Mesenteric fat pad (tissue), 1 donor: ENCODE data around the gene QKI. TPM values are rescaled to one million over a fixed set of nuclear protein-coding genes. Genes with fewer than 3 reads are reported as not detected.
A peak's percentile ranks its signal among the peaks of the same experiment; 100 is the strongest.
"Not testable (repeated sequence)": the region's sequence is repeated elsewhere in the genome, so short reads cannot be mapped to it uniquely, and the experiment has no call there.

Experiments used
- DNase-seq: peaks from one replicate; pipeline ENCODE4 v3.0.0-alpha.2; 2020; ENCODE audit warnings: low spot score
- long read RNA-seq: library from polyadenylated mRNA; unstranded; transcript quantifications from one replicate; pipeline ENCODE4 v2.0.0, GENCODE V29; 2020
- total RNA-seq: library from RNA; stranded (reverse); fragmentation: NEBNext Ultra II Directional; extraction: Animal tissue kit (Norgen Biotek cat#: 25700); gene quantifications from one replicate; pipeline ENCODE4 v1.2.1, GENCODE V29; 2021
- donor health status: DM: yes; HTN: yes; CAD: no.

QKI gene
- total RNA-seq: 267 TPM
- long read RNA-seq, full-length matches to known transcripts: 18 of 43 reads
- long read RNA-seq, partial matches to known transcripts: 5 of 43 reads
- long read RNA-seq, other reads (novel, unspliced or antisense): 20 of 43 reads

GRCh38 chr6:163414117-163414945 is at the start of gene QKI:
Gene QKI, plus strand, starts transcription at chr6:163414718. Its CDS starts 476 bp downstream, at chr6:163415194.
- DNase-seq: peak; percentile 93

GRCh38 chr6:163366288-163366687 is 48.2 kb upstream of the QKI start:
- DNase-seq: no peak

- DNase-seq: no peak
These were observed 46.9 kb upstream of the QKI start for GRCh38 chr6:163367497-163368183.

DNA sequence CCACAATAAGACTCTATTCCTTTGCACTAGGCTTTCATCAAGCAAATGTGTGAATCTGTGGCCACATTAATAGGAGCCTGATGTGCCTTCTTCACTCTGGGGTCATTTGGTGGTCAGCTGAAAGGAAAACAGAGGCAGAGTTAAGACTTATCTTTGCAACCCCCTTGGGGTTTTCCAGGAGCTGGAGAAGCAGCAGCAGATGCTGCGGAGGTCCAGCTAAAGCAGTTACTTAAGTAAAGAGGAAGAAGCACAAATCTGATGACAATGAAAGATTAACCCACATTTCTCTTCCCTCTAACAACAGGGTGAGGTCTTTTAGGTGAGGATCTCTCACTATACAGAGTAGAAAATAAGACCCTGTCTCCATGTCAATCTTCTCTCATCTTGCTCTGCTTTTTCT is 45.4 kb upstream of the QKI start:
- DNase-seq: no peak

DNA sequence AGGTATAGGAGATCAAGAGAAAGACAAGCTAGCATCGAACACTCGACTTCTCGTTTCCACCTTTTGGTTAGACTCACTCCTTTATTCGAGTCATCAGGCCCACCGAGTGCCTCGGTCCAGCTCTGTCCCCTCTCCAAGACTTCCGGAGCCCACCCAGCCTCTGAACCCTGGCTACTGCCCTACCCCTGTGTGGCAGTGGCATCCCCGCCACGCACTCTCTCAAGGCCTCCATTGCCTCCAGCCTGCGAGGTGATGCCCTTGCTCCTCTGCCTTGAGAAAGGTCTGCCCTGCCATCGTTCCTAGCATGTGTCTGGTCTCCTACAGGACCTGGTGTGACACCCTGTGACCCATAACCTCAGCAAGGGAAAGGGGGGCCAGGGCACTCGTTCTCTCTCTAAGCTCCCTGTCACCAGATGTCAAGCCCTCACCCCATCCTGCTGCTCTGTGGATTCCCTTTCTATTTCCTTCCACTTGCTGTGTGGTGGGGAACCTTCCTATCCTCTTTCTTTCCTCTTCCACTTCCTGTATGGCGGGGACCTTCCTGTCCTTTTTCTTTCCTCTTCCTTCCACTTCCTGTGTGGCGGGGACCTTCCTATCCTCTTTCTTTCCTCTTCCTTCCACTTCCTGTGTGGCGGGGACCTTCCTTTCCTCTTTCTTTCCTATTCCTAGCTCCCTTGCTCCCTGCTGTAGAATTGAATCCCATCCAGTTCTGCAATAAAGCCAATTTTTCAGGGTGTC is 44.7 kb upstream of the QKI start:
- peak; percentile 74 for DNase-seq

- peak; percentile 26 for DNase-seq
These were observed 43.9 kb upstream of the QKI start for GRCh38 chr6:163370464-163371117.

GRCh38 chr6:163371129-163371528 is 43.4 kb upstream of the QKI start:
- DNase-seq: no peak

DNA sequence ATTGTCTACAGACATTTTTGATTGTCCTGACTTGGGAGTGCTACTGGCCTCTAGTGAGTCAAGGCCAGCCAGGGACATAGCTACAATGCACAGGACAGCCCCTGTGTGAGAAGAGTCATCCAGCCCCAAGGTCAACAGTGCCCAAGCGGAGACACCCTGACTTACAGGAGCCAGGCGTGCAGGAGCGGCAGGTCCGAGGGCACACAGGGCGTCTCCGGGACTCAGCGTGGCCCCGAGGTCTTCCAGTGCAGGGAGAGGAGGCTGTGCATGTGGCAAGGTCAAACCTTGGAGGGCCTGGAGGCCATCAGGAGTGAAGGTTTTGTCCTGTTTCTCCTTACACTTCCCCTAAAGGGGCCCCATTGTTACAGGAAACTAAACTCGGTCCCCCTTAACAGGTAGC is 41.3 kb upstream of the QKI start:
- DNase-seq: peak; percentile 49

DNA sequence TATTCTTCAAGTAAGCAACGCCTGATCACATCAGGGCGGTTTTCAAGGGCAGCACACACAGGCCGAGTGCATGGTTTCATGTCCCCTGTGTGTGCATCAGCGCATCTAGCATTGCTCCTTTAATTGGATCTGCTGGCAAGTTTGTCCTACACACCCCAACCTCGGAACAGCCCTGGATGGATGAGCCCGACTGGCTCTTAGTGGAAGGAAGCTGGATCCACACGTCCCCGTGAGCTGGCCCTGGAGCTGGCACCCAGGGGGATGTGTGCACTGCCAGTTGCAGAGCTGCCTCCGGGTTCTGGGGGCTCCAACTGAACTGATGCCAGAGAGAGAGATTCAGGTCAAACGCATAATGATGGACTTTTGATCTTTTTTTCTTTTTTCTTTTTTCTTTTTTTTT is 39.2 kb upstream of the QKI start:
- peak; percentile 76 for DNase-seq

- peak; percentile 72 for DNase-seq
These were observed 38.3 kb upstream of the QKI start for GRCh38 chr6:163376187-163376586.

DNA sequence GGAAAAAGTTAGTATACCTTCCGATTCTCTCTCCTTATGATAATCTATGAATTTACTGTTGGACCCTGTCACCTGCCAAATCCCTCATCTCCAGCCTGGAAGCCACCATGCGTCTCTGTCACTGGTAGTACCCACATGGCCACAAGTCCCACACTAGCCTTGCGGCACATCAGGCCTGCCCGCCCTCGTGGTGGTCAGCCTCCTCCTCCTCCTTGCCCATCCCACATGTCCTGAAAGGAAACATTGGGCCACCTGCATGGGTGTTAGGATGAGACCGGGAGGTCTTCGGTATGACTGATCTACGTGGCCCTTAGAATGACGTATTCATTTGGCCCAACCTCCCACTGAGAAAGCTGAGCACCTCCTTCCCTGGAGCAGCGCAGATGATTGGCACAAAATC is 37.0 kb upstream of the QKI start:
- peak; percentile 64 for DNase-seq

- no peak for DNase-seq
These were observed 34.3 kb upstream of the QKI start for GRCh38 chr6:163380216-163380615.

DNA sequence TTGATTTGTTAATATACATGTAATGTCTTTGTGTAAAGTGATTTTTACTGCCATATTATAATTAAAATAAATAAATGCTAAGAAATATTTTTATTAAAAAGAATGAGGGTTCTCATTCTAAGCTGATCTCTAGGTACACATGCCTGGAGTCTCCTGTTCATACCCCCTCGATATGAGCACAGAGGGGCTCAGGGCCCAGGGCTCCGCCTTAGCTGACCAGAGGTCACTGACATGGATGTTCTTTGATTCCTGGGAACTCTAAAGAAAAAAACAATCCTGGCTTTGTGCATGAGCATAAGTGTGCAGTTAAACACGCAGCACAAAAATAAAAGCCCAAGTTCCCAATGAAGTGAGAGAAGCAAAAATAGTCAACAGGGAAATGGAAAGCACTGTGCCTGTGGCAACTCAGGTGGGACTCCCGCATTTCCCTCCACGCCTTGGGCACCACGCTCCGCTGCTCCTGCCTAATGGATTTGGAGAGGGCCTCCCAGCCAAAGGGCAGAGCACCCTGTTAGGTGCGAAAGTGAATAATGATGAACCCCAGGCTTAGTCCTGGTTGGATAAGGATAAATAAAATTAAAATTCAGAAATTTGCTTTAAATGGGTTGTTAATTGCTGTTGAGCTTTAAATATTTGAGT is 33.3 kb upstream of the QKI start:
- peak; percentile 43 for DNase-seq

GRCh38 chr6:163383396-163383795 is 31.1 kb upstream of the QKI start:
- DNase-seq: not testable (repeated sequence)

DNA sequence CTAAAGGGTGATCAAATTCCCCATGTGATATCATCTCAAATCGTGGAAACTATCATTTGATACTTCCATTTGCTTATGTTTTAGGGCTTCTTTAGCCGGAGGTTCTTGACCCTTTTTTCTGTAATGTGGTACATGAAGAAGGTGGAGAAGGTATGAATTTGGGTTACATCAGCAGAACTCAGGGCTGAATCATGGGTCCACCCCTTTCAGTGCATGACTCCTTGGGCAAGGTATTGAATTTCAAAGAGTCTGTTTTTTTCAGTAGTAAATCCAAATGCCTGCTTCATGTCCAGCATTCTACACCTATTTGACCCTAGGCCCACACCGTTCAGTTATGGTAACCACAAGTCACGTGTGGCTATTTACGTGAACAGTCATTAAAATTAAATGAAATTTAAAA is 30.6 kb upstream of the QKI start:
- no peak for DNase-seq

DNA sequence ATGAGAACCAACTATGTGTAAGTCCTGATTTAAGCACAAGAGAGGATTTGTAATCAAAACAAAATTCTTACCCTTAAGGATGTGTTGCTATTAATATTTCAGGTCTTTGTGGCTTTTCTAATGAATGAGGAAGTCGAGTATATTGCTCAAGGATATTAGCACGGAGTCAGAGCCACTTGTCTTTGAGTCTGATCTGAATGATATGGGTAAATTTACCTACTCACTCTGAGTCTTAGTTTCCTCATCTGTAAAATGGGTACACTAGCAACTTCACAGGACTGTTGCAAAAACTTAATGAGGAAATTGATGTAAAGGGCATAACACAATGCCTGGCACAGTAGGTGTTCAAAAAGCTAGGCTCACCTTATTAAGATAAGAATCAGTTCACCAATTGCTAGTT is 30.0 kb upstream of the QKI start:
- no peak for DNase-seq

- DNase-seq: not testable (repeated sequence)
These were observed 29.0 kb upstream of the QKI start for GRCh38 chr6:163385503-163385902.

DNA sequence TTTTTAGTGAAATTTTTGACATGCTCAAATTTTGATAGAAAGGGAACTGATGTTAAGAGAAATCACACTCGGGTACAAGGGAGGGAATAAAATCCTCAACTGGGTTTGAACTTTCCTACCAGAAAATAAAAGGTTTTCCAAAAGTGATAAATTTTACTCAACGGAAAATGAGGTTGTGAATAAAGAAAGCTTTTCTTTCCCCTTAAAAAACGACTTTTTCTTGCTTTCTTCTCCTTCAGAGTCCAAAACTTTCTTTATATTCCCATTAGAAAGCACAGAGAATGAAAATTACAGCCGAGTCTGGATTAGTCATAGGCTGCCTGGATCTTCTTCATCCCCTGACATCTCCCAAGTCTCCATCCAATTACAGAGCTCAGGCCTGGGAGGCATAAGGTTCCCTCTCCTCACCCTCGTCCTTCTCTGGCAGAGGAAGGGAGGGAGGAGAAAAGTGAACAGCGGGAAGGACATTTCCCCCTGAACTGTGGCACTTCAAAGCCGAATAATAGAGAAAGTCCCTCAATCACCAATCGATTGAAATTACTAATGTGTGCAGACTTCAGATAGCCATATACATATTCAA is 28.1 kb upstream of the QKI start:
- DNase-seq: no peak

DNA sequence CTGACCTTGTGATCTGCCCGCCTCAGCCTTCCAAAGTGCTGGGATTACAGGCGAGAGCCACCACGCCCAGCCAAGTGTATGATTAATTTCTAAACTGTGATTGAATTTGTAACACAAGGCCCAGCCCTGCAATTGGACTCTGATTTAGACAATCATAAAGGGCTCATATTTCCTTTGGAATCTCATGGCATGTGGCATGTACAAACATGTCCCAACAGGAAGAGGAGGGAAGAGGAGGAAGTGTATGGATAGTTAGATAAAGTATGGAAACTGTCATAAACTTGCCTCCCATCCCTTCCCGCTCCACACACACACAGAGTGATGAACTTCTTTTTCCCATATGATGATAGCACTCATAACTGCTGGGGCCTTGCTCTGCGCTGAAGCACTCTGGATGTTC is 27.2 kb upstream of the QKI start:
- no peak for DNase-seq

GRCh38 chr6:163389354-163389753 is 25.2 kb upstream of the QKI start:
- DNase-seq: no peak
